Left forelimb (tissue), 1 donor: ENCODE results near the gene TTLL5.
A peak's percentile ranks its signal among the peaks of the same experiment; 100 is the strongest.
"Not testable (repeated sequence)": the region's sequence is repeated elsewhere in the genome, so short reads cannot be mapped to it uniquely, and the experiment has no call there.

Source experiments
- DNase-seq: peaks from one replicate; pipeline ENCODE4 v3.0.0-alpha.2; 2018; ENCODE audit warnings: low spot score

TTLL5 gene

GRCh38 chr14:75650253-75651058 is 10.6 kb upstream of the TTLL5 start:
- no peak for DNase-seq

GRCh38 chr14:75653563-75653962 is 7.5 kb upstream of the TTLL5 start:
- no peak for DNase-seq

- DNase-seq, result peak; percentile 82
Measured at GRCh38 chr14:75654127-75654732, 6.8 kb upstream of the TTLL5 start.

GRCh38 chr14:75655235-75655634 is 5.8 kb upstream of the TTLL5 start:
- DNase-seq, result no peak

- DNase-seq, result no peak
Measured at GRCh38 chr14:75657331-75657730, 3.7 kb upstream of the TTLL5 start.

GRCh38 chr14:75658957-75659356 is 2.1 kb upstream of the TTLL5 start:
- no peak for DNase-seq

GRCh38 chr14:75660238-75660629 is 812 bp upstream of the TTLL5 start:
- no peak for DNase-seq

GRCh38 chr14:75661499-75661814 is 411 bp downstream of the TTLL5 start:
- DNase-seq, result no peak

GRCh38 chr14:75662966-75663365 is 1.9 kb downstream of the TTLL5 start:
- DNase-seq, result no peak

GRCh38 chr14:75667099-75667765 is 6.2 kb downstream of the TTLL5 start:
- no peak for DNase-seq

GRCh38 chr14:75672605-75673192 is 11.7 kb downstream of the TTLL5 start:
- DNase-seq, result no peak

GRCh38 chr14:75673345-75674035 is 12.4 kb downstream of the TTLL5 start:
- DNase-seq, result no peak

- DNase-seq, result no peak
Measured at GRCh38 chr14:75675265-75675960, 14.4 kb downstream of the TTLL5 start.

GRCh38 chr14:75685910-75686309 is 24.9 kb downstream of the TTLL5 start:
- no peak for DNase-seq

- peak; percentile 77 for DNase-seq
Measured at GRCh38 chr14:75689012-75689411, 28.0 kb downstream of the TTLL5 start.

GRCh38 chr14:75690010-75690409 is 29.0 kb downstream of the TTLL5 start:
- no peak for DNase-seq

- not testable (repeated sequence) for DNase-seq
Measured at GRCh38 chr14:75695025-75695424, 34.0 kb downstream of the TTLL5 start.

GRCh38 chr14:75697386-75697785 is 36.3 kb downstream of the TTLL5 start:
- no peak for DNase-seq

- no peak for DNase-seq
Measured at GRCh38 chr14:75697918-75698317, 36.9 kb downstream of the TTLL5 start.

GRCh38 chr14:75699331-75699730 is 38.3 kb downstream of the TTLL5 start:
- no peak for DNase-seq

GRCh38 chr14:75700295-75700694 is 39.2 kb downstream of the TTLL5 start:
- DNase-seq, result no peak

GRCh38 chr14:75702122-75702521 is 41.1 kb downstream of the TTLL5 start:
- DNase-seq, result no peak
